H9 (cell line): Measurements from ENCODE around the gene CPT1B. TPM values are rescaled to one million over a fixed set of nuclear protein-coding genes. Genes with fewer than 3 reads are reported as not detected.

Experiments
- DNase-seq: peaks from one replicate; pipeline ENCODE4 v3.0.0-alpha.2; 2017
- H2AFZ ChIP-seq: one replicate; pipeline ENCODE4 v1.6.1; 2013; ENCODE audit warnings: mild to moderate bottlenecking, low read length, control low read depth, moderate library complexity
- H2AK5ac ChIP-seq: 2 replicates; pipeline ENCODE4 v1.6.1; 2013; ENCODE audit warnings: low read length, control low read depth, mixed read lengths; ENCODE audit not compliant: insufficient read length
- H2BK120ac ChIP-seq: one replicate; pipeline ENCODE4 v1.6.1; 2013; ENCODE audit warnings: low read depth, mild to moderate bottlenecking, low read length, control low read depth, inconsistent platforms; ENCODE audit not compliant: poor library complexity, severe bottlenecking
- H2BK12ac ChIP-seq: 2 replicates; pipeline ENCODE4 v1.6.1; 2013; ENCODE audit warnings: low read length, control low read depth, mixed read lengths, low read depth; ENCODE audit not compliant: insufficient read length
- H2BK15ac ChIP-seq: 2 replicates; pipeline ENCODE4 v1.6.1; 2013; ENCODE audit warnings: low read depth, low read length, control low read depth
- H2BK20ac ChIP-seq: one replicate; pipeline ENCODE4 v1.6.1; 2013; ENCODE audit warnings: low read depth, mild to moderate bottlenecking, low read length, control low read depth, inconsistent platforms; ENCODE audit not compliant: poor library complexity, severe bottlenecking
- H2BK5ac ChIP-seq: 2 replicates; pipeline ENCODE4 v1.6.1; 2013; ENCODE audit warnings: low read length, control low read depth, mixed read lengths; ENCODE audit not compliant: insufficient read length
- H3K14ac ChIP-seq: 2 replicates; pipeline ENCODE4 v1.6.1; 2013; ENCODE audit warnings: low read length, control low read depth; ENCODE audit not compliant: insufficient read depth
- H3K18ac ChIP-seq: 2 replicates; pipeline ENCODE4 v1.6.1; 2013; ENCODE audit warnings: low read depth, mild to moderate bottlenecking, mixed read lengths, low read length, control low read depth; ENCODE audit not compliant: insufficient read length
- H3K23ac ChIP-seq: 2 replicates; pipeline ENCODE4 v1.6.1; 2013; ENCODE audit warnings: low read length, control low read depth, mixed read lengths, low read depth; ENCODE audit not compliant: insufficient read length
- H3K23me2 ChIP-seq: 2 replicates; pipeline ENCODE4 v1.6.1; 2013; ENCODE audit warnings: low read depth, mild to moderate bottlenecking, mixed read lengths, low read length, control low read depth; ENCODE audit not compliant: insufficient read length, poor library complexity, severe bottlenecking
- H3K27ac ChIP-seq: 2 replicates; pipeline ENCODE4 v1.5.1; 2013; ENCODE audit warnings: low read length, control low read depth, mixed read lengths, low read depth; ENCODE audit not compliant: insufficient read length
- H3K27me3 ChIP-seq: 2 replicates; pipeline ENCODE4 v1.6.1; 2013; ENCODE audit warnings: low read length, control low read depth, inconsistent platforms; ENCODE audit not compliant: insufficient read depth
- H3K4ac ChIP-seq: 2 replicates; pipeline ENCODE4 v1.6.1; 2013; ENCODE audit warnings: low read depth, mild to moderate bottlenecking, control low read depth, inconsistent platforms, low read length, moderate library complexity
- H3K4me1 ChIP-seq: 2 replicates; pipeline ENCODE4 v1.6.1; 2013; ENCODE audit warnings: low read length, control low read depth, inconsistent platforms; ENCODE audit not compliant: insufficient read depth
- H3K4me2 ChIP-seq: 2 replicates; pipeline ENCODE4 v1.6.1; 2013; ENCODE audit warnings: low read length, control low read depth, mixed read lengths; ENCODE audit not compliant: insufficient read length, insufficient read depth
- H3K56ac ChIP-seq: 2 replicates; pipeline ENCODE4 v1.6.1; 2013; ENCODE audit warnings: low read depth, mild to moderate bottlenecking, mixed read lengths, low read length, control low read depth; ENCODE audit not compliant: insufficient read length
- H3K79me1 ChIP-seq: 2 replicates; pipeline ENCODE4 v1.6.1; 2013; ENCODE audit warnings: low read depth, mild to moderate bottlenecking, moderate library complexity, low read length, control low read depth, inconsistent platforms; ENCODE audit not compliant: insufficient read depth, poor library complexity, severe bottlenecking
- H3K79me2 ChIP-seq: 2 replicates; pipeline ENCODE4 v1.6.1; 2013; ENCODE audit warnings: low read length, control low read depth, inconsistent platforms; ENCODE audit not compliant: insufficient read depth
- H3K9ac ChIP-seq: 2 replicates; pipeline ENCODE4 v1.6.1; 2013; ENCODE audit warnings: low read length, control low read depth, mixed read lengths; ENCODE audit not compliant: insufficient read length; ENCODE audit errors: extremely low read depth
- H3K9me3 ChIP-seq: one replicate; pipeline ENCODE4 v1.6.1; 2013; ENCODE audit warnings: low read depth, low read length, inconsistent platforms; ENCODE audit not compliant: control insufficient read depth
- H3T11ph ChIP-seq: one replicate; pipeline ENCODE4 v1.6.1; 2013; ENCODE audit warnings: mild to moderate bottlenecking, low read length, control low read depth, inconsistent platforms
- H4K20me1 ChIP-seq: one replicate; pipeline ENCODE4 v1.6.1; 2013; ENCODE audit not compliant: control insufficient read depth, insufficient read length, insufficient read depth
- H4K5ac ChIP-seq: 2 replicates; pipeline ENCODE4 v1.6.1; 2013; ENCODE audit warnings: low read depth, mild to moderate bottlenecking, mixed read lengths, low read length, control low read depth; ENCODE audit not compliant: insufficient read length
- H4K8ac ChIP-seq: replicated peaks from 2 replicates; pipeline ENCODE4 v1.6.1; 2013; ENCODE audit warnings: low read length, control low read depth, mixed read lengths, low read depth; ENCODE audit not compliant: insufficient read length
- H4K91ac ChIP-seq: 2 replicates; pipeline ENCODE4 v1.6.1; 2013; ENCODE audit warnings: low read depth, mild to moderate bottlenecking, moderate library complexity, mixed read lengths, low read length, control low read depth; ENCODE audit not compliant: insufficient read length
- H3K27ac Mint-ChIP-seq, 3 experiments: 2 replicates in 2 of 3; 3 replicates in 1 of 3; pipeline ENCODE4 v1.8.0; 2020 to 2021; ENCODE audit warnings: mixed read lengths in 3 of 3, mild to moderate bottlenecking in 1 of 3, moderate library complexity in 1 of 3
- H3K27me3 Mint-ChIP-seq: 2 replicates; pipeline ENCODE4 v1.8.0; 2021; ENCODE audit warnings: low read depth, mild to moderate bottlenecking, moderate library complexity, mixed read lengths
- H3K36me3 Mint-ChIP-seq, 3 experiments: 2 replicates in 2 of 3; 3 replicates in 1 of 3; pipeline ENCODE4 v1.8.0; 2020 to 2021; ENCODE audit warnings: low read depth in 3 of 3, mixed read lengths in 3 of 3; ENCODE audit not compliant: insufficient read depth in 1 of 3
- H3K4me1 Mint-ChIP-seq, 2 experiments: 2 replicates each; pipeline ENCODE4 v1.8.0; 2020; ENCODE audit warnings: mixed read lengths in 2 of 2
- H3K4me3 Mint-ChIP-seq, 2 experiments: 2 replicates in 1 of 2; 3 replicates in 1 of 2; pipeline ENCODE4 v1.8.0; 2020 to 2021; ENCODE audit warnings: mild to moderate bottlenecking in 2 of 2, mixed read lengths in 2 of 2, moderate library complexity in 1 of 2
- H3K9me3 Mint-ChIP-seq, 2 experiments: 2 replicates in 1 of 2; 3 replicates in 1 of 2; pipeline ENCODE4 v1.8.0; 2020; ENCODE audit warnings: mild to moderate bottlenecking in 2 of 2, mixed read lengths in 2 of 2, moderate library complexity in 1 of 2
- CTCF ChIP-seq: fragments of 200-600 bp; sonication (generic); conservative IDR thresholded peaks from 3 replicates; pipeline ENCODE4 v1.8.0; 2021; ENCODE audit warnings: antibody characterized with exemption, mild to moderate bottlenecking
- WGBS: extraction: QIAGEN DNeasy Blood & Tissue Kit; methylation state at CpG from one replicate; pipeline ENCODE4 v1.1.7; 2013; ENCODE audit warnings: missing lambda C conversion rate, low lambda C conversion rate, mixed read lengths; ENCODE audit not compliant: insufficient read length; ENCODE audit errors: extremely low coverage; 5-methylcytosine and 5-hydroxymethylcytosine counted together
- total RNA-seq: library from RNA; stranded (reverse); gene quantifications from 2 replicates; pipeline ENCODE4 v1.2.1, GENCODE V29; 2021

CPT1B gene
- total RNA-seq, 1 experiment from 2014 or later, result 65.7 TPM

- Mint-ChIP-seq H3K9me3 (no peaks in the 10 kb centered on the region), H3K4me3 (peak overlapping the region in 1 of 2 experiments; percentile 32; a peak in 1 of 5 replicates), H3K4me1 (peaks cover 14 to 23% of the 10 kb centered on the region in 2 experiments), H3K27me3 (peaks cover 16% of the 10 kb centered on the region), H3K36me3 (peaks cover 3 to 7% (median 5%) of the 10 kb centered on the region in 3 experiments; a peak in 6 of 7 replicates), H3K27ac (no peak overlapping the region)
- Histone ChIP-seq H4K8ac (no peak overlapping the region), H2BK15ac (no peak overlapping the region), H3T11ph (no peak overlapping the region), H2BK5ac (no peak overlapping the region), H4K91ac (no peak overlapping the region), H3K27me3 (no peaks in the 10 kb centered on the region), H3K14ac (no peak overlapping the region), H2AFZ (no peak overlapping the region), H3K9ac (no peak overlapping the region), H3K79me2 (no peaks in the 10 kb centered on the region), H3K23ac (no peak overlapping the region), H2BK20ac (no peak overlapping the region), H3K4me2 (no peak overlapping the region), H3K27ac (no peak overlapping the region), H3K18ac (no peak overlapping the region), H4K5ac (no peak overlapping the region), H3K23me2 (no peaks in the 10 kb centered on the region), H2BK120ac (no peak overlapping the region), H2AK5ac (no peak overlapping the region), H3K56ac (no peak overlapping the region), H3K9me3 (no peaks in the 10 kb centered on the region), H4K20me1 (no peaks in the 10 kb centered on the region), H3K4me1 (peaks cover 2% of the 10 kb centered on the region; the same call in 1 of the 2 replicates), H3K79me1 (peaks cover 4% of the 10 kb centered on the region), H3K4ac (no peak overlapping the region), H2BK12ac (no peak overlapping the region)
- no CpG with 5 or more reads among the region's 3 CpGs for WGBS
- no peak for TF ChIP-seq CTCF
- no peak for DNase-seq
These were observed 7.0 kb upstream of the CPT1B start for GRCh38 chr22:50585238-50585637.
